ENCODE results near the gene LACTB.

The LACTB gene

DNA sequence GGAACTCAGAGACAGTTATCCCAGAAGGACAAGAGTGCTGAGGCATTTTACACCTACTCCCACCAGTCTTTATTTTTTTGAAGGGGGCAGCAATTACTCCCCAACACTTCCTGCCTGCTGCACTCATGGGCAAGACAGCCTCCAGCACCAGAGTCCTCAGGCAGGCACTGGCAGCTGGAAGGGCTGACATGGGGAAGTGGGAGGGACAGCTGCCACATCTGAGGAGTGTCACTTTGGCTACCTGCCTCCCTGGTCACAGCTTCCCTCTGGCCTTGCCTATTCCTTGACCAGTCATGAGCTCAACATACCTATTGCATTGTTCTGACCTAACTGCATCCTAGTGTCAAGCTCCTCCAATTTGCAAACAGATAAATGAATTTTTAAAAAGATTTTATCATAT lies 10.2 kb upstream of the LACTB start:
- Histone ChIP-seq H3K4me1 (ENCODE audit: control insufficient read depth, insufficient read depth, low read length) (no peaks in the 10 kb centered on the region), H3K9me3 (ENCODE audit: control insufficient read depth, low read length) (no peaks in the 10 kb centered on the region), H3K9ac (ENCODE audit: low read length) (no peak overlapping the region), H3K36me3 (ENCODE audit: control insufficient read depth, insufficient read depth, low read length) (no peaks in the 10 kb centered on the region), H3K27me3 (ENCODE audit: control insufficient read depth, insufficient read depth, low read length) (no peaks in the 10 kb centered on the region), H3K4me3 (ENCODE audit: low read length) (no peak overlapping the region)

DNA sequence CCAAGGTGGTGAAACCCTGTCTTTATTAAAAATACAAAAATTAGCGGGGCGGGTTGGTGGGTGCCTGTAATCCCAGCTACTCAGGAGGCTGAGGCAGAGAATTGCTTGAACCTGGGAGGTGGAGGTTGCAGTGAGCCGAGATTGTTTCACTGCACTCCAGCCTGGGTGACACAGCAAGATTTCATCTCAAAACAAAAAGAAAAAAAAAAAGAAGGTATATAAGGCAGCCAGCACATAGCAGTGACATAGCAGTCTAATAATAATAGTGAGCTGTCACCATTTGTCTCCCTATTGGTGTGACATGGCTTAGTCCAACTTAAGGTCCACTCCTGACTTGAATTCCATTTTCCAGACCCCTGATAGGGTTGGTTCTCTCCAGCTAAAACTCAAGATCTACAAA lies 8.8 kb upstream of the LACTB start:
- H3K36me3 ChIP-seq (ENCODE audit: control insufficient read depth, insufficient read depth, low read length): no peaks in the 10 kb centered on the region
- H3K9me3 ChIP-seq (ENCODE audit: control insufficient read depth, low read length): no peaks in the 10 kb centered on the region
- H3K4me3 ChIP-seq (ENCODE audit: low read length): no peak overlapping the region
- no peaks in the 10 kb centered on the region for H3K27me3 ChIP-seq (ENCODE audit: control insufficient read depth, insufficient read depth, low read length)
- H3K9ac ChIP-seq (ENCODE audit: low read length): no peak overlapping the region
- H3K4me1 ChIP-seq (ENCODE audit: control insufficient read depth, insufficient read depth, low read length): no peaks in the 10 kb centered on the region

DNA sequence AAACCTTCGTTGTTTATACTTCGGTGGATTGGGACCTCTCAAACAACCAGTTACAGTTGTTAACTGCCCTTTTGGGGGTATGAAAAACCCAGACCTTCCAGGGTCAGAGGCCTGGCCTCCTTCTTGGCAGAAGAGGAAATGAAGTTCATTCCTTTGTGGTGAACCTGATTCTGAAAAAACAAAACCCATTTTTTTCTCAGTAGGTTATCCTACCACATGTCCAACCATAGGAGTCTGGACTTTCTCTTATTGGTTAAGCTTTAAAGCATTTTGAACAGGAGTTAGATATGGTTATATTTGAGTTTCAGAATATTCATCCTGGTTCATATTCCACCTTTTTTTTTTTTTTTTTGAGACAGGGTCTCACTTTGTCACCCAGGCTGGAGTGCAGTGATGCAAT lies 7.2 kb upstream of the LACTB start:
- no peaks in the 10 kb centered on the region for H3K36me3 ChIP-seq (ENCODE audit: control insufficient read depth, insufficient read depth, low read length)
- no peak overlapping the region for H3K4me3 ChIP-seq (ENCODE audit: low read length)

DNA sequence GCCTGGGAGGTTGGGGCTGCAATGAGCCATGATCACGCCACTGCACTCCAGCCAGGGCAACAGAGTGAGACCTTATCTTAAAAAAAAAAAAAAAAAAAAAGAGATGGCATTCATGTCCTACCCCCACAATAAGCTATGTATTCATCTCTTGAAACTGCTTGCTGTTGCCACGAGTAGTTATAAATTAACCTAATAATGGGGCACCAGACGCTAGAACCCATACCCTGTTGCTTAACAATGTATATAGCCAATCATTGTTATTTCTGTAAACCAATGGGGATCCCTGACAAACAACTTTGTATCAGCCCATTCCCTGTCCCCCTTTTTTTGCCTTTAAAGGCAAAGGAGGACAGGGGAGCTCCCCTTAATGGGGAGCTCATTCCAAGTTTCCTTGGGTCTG lies 2.8 kb upstream of the LACTB start:
- Histone ChIP-seq H3K9ac (ENCODE audit: low read length) (no peak overlapping the region), H3K4me1 (ENCODE audit: control insufficient read depth, insufficient read depth, low read length) (no peaks in the 10 kb centered on the region), H3K27me3 (ENCODE audit: control insufficient read depth, insufficient read depth, low read length) (no peaks in the 10 kb centered on the region), H3K4me3 (ENCODE audit: low read length) (no peak overlapping the region), H3K36me3 (ENCODE audit: control insufficient read depth, insufficient read depth, low read length) (no peaks in the 10 kb centered on the region), H3K9me3 (ENCODE audit: control insufficient read depth, low read length) (no peaks in the 10 kb centered on the region)

More for the DNA sequence above, 7.2 kb upstream of the LACTB start:
- Histone ChIP-seq H3K9ac (ENCODE audit: low read length) (no peak overlapping the region), H3K9me3 (ENCODE audit: control insufficient read depth, low read length) (no peaks in the 10 kb centered on the region), H3K4me1 (ENCODE audit: control insufficient read depth, insufficient read depth, low read length) (no peaks in the 10 kb centered on the region), H3K27me3 (ENCODE audit: control insufficient read depth, insufficient read depth, low read length) (no peaks in the 10 kb centered on the region)

DNA sequence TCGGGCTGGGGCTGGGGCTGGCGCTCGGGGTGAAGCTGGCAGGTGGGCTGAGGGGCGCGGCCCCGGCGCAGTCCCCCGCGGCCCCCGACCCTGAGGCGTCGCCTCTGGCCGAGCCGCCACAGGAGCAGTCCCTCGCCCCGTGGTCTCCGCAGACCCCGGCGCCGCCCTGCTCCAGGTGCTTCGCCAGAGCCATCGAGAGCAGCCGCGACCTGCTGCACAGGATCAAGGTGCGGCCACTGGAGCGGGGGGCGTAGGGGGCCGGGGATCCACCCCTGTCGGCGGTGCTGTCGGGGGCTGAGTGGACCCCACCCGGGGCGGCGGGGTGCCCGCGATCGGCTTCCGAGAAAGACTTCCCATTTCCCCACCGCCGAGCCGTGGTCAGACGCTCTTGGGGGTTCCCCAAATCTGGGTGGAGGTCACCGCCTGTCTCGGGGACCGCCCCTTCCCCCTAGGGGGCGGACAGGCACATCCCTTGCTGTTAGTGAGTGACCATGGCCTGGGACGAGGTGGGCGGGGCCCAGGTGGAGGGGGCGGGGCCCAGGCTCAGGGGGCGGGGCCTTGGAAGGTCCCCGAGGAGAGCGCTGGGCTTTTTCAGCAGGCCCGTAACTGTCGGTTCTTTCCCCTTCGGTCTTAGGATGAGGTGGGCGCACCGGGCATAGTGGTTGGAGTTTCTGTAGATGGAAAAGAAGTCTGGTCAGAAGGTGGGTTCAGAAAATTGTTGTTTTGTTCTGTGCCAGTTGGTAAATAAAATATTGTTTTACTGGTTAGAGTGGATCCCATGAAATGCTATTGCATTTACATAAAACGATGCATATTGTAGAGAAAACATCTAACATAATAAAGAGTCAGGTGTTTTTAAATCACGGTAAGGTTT lies 578 bp downstream of the LACTB start:
- H3K9ac ChIP-seq (ENCODE audit: low read length): peak overlapping the region; percentile 89
- H3K27me3 ChIP-seq (ENCODE audit: control insufficient read depth, insufficient read depth, low read length): no peaks in the 10 kb centered on the region
- H3K9me3 ChIP-seq (ENCODE audit: control insufficient read depth, low read length): no peaks in the 10 kb centered on the region
- H3K4me1 ChIP-seq (ENCODE audit: control insufficient read depth, insufficient read depth, low read length): no peaks in the 10 kb centered on the region
- H3K36me3 ChIP-seq (ENCODE audit: control insufficient read depth, insufficient read depth, low read length): no peaks in the 10 kb centered on the region
- peak overlapping the region; percentile 60 for H3K4me3 ChIP-seq (ENCODE audit: low read length)

DNA sequence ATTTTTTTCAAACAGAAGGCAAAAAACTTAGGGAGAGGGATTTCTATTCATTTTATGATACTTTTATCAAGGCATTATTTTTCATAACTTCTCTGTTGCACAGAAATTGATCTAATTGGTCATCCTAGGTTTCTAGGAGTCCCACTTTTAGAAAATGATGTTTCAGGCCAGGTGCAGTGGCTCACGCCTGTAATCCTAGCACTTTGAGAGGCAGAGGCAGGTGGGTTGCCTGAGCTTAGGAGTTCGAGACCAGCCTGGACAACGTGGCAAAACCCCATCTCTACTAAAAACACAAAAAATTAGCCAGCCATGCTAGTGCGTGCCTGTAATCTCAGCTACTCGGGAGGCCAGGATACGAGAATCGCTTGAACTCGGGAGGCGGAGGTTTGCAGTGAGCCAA lies 2.8 kb downstream of the LACTB start:
- Histone ChIP-seq H3K36me3 (ENCODE audit: control insufficient read depth, insufficient read depth, low read length) (no peaks in the 10 kb centered on the region), H3K27me3 (ENCODE audit: control insufficient read depth, insufficient read depth, low read length) (no peaks in the 10 kb centered on the region), H3K9ac (ENCODE audit: low read length) (no peak overlapping the region), H3K9me3 (ENCODE audit: control insufficient read depth, low read length) (no peaks in the 10 kb centered on the region), H3K4me1 (ENCODE audit: control insufficient read depth, insufficient read depth, low read length) (no peaks in the 10 kb centered on the region), H3K4me3 (ENCODE audit: low read length) (no peak overlapping the region)

DNA sequence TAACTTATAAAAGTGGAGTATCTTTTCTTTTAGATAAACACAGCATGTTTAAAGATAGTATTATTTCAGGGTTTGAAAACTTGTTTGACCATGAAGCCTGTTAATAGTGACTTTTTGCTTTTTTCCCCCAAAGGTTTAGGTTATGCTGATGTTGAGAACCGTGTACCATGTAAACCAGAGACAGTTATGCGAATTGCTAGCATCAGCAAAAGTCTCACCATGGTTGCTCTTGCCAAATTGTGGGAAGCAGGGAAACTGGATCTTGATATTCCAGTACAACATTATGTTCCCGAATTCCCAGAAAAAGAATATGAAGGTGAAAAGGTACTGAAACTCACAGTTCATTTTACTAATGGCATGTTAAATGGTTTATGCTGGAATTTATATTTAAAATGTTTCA lies 5.1 kb downstream of the LACTB start:
- Histone ChIP-seq H3K36me3 (ENCODE audit: control insufficient read depth, insufficient read depth, low read length) (no peaks in the 10 kb centered on the region), H3K9me3 (ENCODE audit: control insufficient read depth, low read length) (no peaks in the 10 kb centered on the region), H3K27me3 (ENCODE audit: control insufficient read depth, insufficient read depth, low read length) (no peaks in the 10 kb centered on the region), H3K4me1 (ENCODE audit: control insufficient read depth, insufficient read depth, low read length) (no peaks in the 10 kb centered on the region), H3K4me3 (ENCODE audit: low read length) (no peak overlapping the region), H3K9ac (ENCODE audit: low read length) (no peak overlapping the region)

DNA sequence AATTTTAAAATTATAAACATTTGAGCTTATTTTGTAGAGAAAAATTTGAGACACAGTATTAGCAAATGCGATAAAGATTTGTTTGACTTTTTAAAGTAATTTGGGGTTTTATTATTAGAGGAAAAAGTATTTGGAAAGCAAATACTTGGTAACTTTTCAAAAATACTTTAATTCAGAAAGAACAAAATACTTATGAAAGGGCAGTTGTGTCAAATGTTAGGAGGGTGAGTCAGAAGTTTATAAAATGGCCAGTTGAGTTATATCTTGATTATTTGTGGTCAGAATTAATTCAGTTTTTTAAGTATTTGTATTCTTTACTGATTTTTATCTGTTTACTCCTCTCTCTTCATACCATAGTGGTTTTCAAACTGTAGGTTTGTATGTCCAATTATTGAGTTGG lies 12.1 kb downstream of the LACTB start:
- H3K27me3 ChIP-seq (ENCODE audit: control insufficient read depth, insufficient read depth, low read length): no peaks in the 10 kb centered on the region
- H3K4me3 ChIP-seq (ENCODE audit: low read length): no peak overlapping the region
- no peaks in the 10 kb centered on the region for H3K9me3 ChIP-seq (ENCODE audit: control insufficient read depth, low read length)
- H3K4me1 ChIP-seq (ENCODE audit: control insufficient read depth, insufficient read depth, low read length): no peaks in the 10 kb centered on the region
- no peak overlapping the region for H3K9ac ChIP-seq (ENCODE audit: low read length)
- H3K36me3 ChIP-seq (ENCODE audit: control insufficient read depth, insufficient read depth, low read length): no peaks in the 10 kb centered on the region

DNA sequence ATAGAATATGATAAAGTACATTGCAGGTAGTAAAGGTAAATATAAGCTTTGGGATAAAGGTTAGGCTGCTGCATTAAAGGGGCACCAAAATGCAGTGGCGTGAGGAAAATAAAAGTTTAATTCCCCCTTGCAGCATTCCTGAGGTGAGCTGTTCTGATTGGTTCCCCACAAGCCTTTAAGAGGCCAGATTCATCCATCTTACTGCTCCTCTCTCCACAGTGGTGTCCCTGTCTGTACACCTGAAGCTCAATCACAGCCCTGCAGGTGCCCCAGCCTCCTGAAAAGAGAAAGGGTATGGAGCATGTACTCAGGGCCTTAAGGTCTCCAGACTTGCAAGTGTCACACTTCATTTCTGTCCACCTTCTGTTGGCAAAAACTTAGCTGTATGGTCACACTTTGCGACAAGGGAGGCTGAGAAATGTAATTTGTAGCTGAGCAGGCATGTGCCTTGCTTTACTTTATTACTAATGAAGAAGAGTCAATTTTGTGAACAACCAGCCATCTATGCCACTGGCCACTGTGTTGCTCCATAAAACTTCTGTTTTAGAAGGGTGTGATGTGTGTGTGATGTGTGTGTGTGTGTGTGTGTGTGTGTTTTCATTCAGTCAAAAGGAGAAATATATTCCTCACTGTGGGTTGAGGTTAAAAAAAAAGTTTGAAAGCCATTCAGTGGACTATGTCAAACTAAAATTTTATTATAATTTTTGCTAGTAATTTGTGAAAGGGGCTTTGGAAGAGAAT lies 12.8 kb downstream of the LACTB start:
- Histone ChIP-seq H3K4me1 (ENCODE audit: control insufficient read depth, insufficient read depth, low read length) (no peaks in the 10 kb centered on the region), H3K4me3 (ENCODE audit: low read length) (no peak overlapping the region), H3K36me3 (ENCODE audit: control insufficient read depth, insufficient read depth, low read length) (no peaks in the 10 kb centered on the region), H3K9ac (ENCODE audit: low read length) (no peak overlapping the region), H3K9me3 (ENCODE audit: control insufficient read depth, low read length) (no peaks in the 10 kb centered on the region), H3K27me3 (ENCODE audit: control insufficient read depth, insufficient read depth, low read length) (no peaks in the 10 kb centered on the region)

DNA sequence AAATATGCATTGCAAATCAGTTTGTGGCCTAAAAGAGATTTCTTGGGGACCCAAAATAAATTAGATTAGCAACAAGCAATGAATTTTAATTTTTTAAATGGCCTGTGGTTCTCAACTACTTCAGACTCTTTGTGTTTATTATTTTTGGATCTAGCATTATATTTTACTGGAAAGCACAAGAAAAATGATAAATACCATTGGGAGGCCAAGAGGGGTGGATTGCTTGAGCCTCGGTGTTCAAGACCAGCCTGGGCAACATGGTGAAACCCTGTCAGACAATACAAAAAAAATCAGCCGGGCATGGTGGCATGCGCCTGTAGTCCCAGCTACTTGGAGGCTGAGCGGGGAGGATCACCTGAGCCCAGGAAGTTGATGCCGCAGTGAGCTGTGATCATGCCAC lies 13.6 kb downstream of the LACTB start:
- Histone ChIP-seq H3K27me3 (ENCODE audit: control insufficient read depth, insufficient read depth, low read length) (no peaks in the 10 kb centered on the region), H3K36me3 (ENCODE audit: control insufficient read depth, insufficient read depth, low read length) (no peaks in the 10 kb centered on the region), H3K4me1 (ENCODE audit: control insufficient read depth, insufficient read depth, low read length) (no peaks in the 10 kb centered on the region), H3K4me3 (ENCODE audit: low read length) (no peak overlapping the region), H3K9ac (ENCODE audit: low read length) (no peak overlapping the region), H3K9me3 (ENCODE audit: control insufficient read depth, low read length) (no peaks in the 10 kb centered on the region)

DNA sequence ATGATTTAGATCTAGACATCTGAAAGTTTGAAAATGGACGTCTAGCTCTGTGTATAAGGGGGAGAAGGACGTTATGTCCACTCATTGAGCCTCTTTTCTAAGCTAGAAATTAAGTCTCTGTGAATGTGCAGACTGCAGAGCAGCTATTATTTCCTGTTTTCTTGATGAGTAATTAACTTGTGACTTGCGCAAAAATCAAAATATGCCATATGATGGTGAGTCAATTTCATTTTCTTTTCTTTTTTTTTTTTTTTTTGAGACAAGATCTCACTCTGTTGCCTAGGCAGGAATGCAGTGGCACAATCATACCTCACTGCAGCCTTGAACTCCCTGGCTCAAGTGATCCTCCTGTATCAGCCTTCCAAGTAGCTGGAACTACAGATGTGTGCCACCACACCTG lies 14.1 kb downstream of the LACTB start:
- Histone ChIP-seq H3K4me1 (ENCODE audit: control insufficient read depth, insufficient read depth, low read length) (no peaks in the 10 kb centered on the region), H3K9me3 (ENCODE audit: control insufficient read depth, low read length) (no peaks in the 10 kb centered on the region), H3K4me3 (ENCODE audit: low read length) (no peak overlapping the region), H3K9ac (ENCODE audit: low read length) (no peak overlapping the region), H3K27me3 (ENCODE audit: control insufficient read depth, insufficient read depth, low read length) (no peaks in the 10 kb centered on the region), H3K36me3 (ENCODE audit: control insufficient read depth, insufficient read depth, low read length) (no peaks in the 10 kb centered on the region)

DNA sequence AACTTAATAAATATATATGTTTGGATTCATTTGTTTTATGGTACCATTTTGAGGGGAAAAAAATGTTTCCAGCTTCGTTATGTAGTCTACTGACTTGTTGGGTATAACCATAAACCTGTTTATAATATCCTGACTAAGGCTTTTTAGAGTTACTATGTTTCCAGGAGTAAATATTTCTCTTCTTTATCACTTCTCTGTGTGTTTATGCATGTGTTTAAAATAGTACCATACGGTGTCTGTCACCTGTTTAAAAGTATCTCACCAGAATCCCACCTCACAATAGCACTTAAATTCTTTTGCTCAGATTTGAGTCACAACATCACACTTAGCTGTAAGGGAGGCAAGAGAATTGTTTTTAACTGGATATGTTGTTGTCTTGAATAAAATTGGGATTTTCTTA lies 15.1 kb downstream of the LACTB start:
- Histone ChIP-seq H3K27me3 (ENCODE audit: control insufficient read depth, insufficient read depth, low read length) (no peaks in the 10 kb centered on the region), H3K4me1 (ENCODE audit: control insufficient read depth, insufficient read depth, low read length) (no peaks in the 10 kb centered on the region), H3K36me3 (ENCODE audit: control insufficient read depth, insufficient read depth, low read length) (no peaks in the 10 kb centered on the region), H3K9ac (ENCODE audit: low read length) (no peak overlapping the region), H3K9me3 (ENCODE audit: control insufficient read depth, low read length) (no peaks in the 10 kb centered on the region), H3K4me3 (ENCODE audit: low read length) (no peak overlapping the region)
